ENCODE results near the gene ZNF778.

ZNF778 gene

DNA sequence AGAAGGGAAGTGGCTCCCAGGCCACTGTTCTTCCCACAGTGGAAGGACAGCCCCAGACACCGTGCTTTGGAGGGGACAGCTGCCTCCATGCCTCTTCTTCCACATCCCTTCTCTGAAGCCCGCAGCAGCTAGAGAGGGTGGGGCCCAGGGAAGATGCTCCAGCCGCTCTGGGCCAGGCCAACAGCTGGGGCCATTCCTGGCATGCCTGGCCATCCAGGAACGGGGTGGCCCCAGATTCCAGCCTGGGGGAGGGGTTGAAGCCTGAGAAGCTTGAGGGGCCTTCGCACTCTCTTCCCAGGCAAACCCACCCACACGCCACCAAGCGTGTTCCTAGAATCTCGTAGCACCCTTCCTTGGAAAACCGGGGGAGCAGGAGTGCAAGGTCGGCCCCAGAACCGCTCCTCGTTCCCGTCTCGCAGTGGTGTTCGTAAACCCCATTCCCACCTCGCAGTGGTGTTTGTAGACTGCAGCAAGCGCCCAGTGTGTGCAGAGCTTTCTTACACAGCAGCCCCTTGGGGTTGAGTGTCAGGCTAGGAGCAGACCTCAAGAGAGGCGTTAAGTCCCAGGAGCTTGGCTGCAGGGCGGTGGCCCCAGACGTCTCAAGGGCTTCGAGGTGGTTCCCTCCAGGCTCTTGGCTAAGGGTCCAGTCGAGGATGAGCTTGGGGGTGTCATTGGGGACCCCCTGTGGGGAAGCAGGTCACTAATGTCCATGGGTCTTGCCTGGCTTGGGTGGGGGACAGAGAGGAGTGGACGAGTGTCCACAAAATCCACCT is 43.3 kb upstream of the ZNF778 start:
- Histone ChIP-seq H3K9me3 (ENCODE audit: control insufficient read depth in 5 of 5, low read length in 5 of 5) (no peaks in the 10 kb centered on the region), H3K36me3 (ENCODE audit: control insufficient read depth in 5 of 5, insufficient read depth in 5 of 5, low read length in 5 of 5) (no peaks in the 10 kb centered on the region), H3K4me1 (ENCODE audit: control insufficient read depth in 5 of 5, insufficient read depth in 5 of 5, low read length in 5 of 5) (peaks cover 0 to 14% (median 6%) of the 10 kb centered on the region in 5 donors), H3K9ac (ENCODE audit: low read length in 5 of 5) (no peak overlapping the region), H3K27ac (ENCODE audit: low read depth, low read length) (no peak overlapping the region), H3K27me3 (ENCODE audit: control insufficient read depth in 5 of 5, insufficient read depth in 4 of 5, low read length in 5 of 5) (peaks cover 25 to 44% (median 40%) of the 10 kb centered on the region in 5 donors), H3K4me3 (ENCODE audit: low read depth in 1 of 5, low read length in 5 of 5) (no peak overlapping the region)

DNA sequence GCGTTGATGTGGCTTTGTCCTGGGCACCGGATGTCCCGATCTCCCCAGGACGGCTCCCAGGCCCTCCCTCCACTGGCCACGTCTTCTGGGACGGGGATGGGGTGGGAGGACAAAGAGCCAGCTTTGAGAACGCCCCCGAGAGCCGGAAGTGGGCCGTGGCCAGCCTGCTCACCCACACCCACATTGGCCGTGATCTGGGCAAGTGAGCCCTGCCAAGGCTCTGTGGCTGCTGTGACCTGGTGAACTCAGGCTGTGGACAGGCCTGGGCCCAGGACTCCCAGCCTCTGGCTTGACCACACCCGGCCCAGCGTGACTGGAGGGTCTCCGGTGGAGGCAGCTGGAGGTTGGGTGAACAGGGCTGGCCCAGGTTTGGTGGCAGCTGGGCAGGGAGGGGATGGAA is 42.6 kb upstream of the ZNF778 start:
- peaks cover 20 to 41% (median 37%) of the 10 kb centered on the region in 5 donors for H3K27me3 ChIP-seq (ENCODE audit: control insufficient read depth in 5 of 5, insufficient read depth in 4 of 5, low read length in 5 of 5)
- H3K27ac ChIP-seq (ENCODE audit: low read depth, low read length) = no peak overlapping the region
- H3K4me3 ChIP-seq (ENCODE audit: low read depth in 1 of 5, low read length in 5 of 5) = no peak overlapping the region
- no peak overlapping the region for H3K9ac ChIP-seq (ENCODE audit: low read length in 5 of 5)
- H3K4me1 ChIP-seq (ENCODE audit: control insufficient read depth in 5 of 5, insufficient read depth in 5 of 5, low read length in 5 of 5) = peaks cover 0 to 14% (median 6%) of the 10 kb centered on the region in 5 donors
- H3K9me3 ChIP-seq (ENCODE audit: control insufficient read depth in 5 of 5, low read length in 5 of 5) = no peaks in the 10 kb centered on the region
- no peaks in the 10 kb centered on the region for H3K36me3 ChIP-seq (ENCODE audit: control insufficient read depth in 5 of 5, insufficient read depth in 5 of 5, low read length in 5 of 5)

DNA sequence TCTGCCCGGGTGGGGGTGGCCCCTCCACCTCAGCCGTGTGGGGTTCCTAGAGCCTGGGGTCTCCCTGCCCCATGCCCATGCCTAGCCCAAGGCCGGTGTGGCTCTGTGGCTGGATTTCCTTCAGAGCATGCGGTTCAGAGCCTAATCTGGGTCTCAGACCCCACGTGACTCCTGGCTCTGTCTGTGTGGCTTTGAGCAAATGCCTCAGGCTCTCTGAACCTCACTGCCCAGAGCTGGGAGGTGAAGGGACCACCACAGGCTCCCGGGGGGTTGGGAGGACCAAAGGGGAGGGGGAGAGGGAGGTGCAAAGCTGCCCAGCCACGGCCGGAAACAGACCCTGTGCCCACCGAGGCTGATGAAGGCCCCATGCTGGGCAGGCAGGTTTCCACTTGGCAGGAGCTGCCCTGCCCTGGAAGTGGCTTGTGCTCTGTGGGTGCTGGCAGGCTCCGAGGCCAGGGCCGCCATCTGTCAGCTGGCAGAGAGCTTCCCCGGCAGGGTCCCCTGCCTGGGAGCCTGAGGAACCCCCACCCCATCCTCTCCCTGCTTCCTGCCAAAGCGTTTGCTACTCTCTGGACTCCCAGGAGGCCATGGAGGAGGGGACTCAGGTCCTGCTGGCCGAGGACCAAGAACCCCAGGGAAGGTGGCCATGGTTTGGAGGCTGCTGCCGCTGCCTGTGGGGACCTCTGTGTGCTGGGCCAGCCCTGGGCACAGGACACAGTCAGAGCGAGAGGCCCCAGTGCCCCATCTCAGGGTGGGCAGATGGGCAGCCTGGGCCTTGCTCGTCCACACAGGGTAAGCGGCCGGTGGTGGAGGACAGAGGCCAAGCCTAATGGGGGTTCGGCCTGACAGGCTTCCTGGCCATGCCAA is 42.0 kb upstream of the ZNF778 start:
- no peak overlapping the region for H3K4me3 ChIP-seq (ENCODE audit: low read depth in 1 of 5, low read length in 5 of 5)
- H3K9ac ChIP-seq (ENCODE audit: low read length in 5 of 5) = no peak overlapping the region
- H3K4me1 ChIP-seq (ENCODE audit: control insufficient read depth in 5 of 5, insufficient read depth in 5 of 5, low read length in 5 of 5) = peaks cover 0 to 14% (median 6%) of the 10 kb centered on the region in 5 donors
- no peak overlapping the region for H3K27ac ChIP-seq (ENCODE audit: low read depth, low read length)
- H3K36me3 ChIP-seq (ENCODE audit: control insufficient read depth in 5 of 5, insufficient read depth in 5 of 5, low read length in 5 of 5) = no peaks in the 10 kb centered on the region
- peaks cover 17 to 39% (median 36%) of the 10 kb centered on the region in 5 donors for H3K27me3 ChIP-seq (ENCODE audit: control insufficient read depth in 5 of 5, insufficient read depth in 4 of 5, low read length in 5 of 5)
- no peaks in the 10 kb centered on the region for H3K9me3 ChIP-seq (ENCODE audit: control insufficient read depth in 5 of 5, low read length in 5 of 5)

DNA sequence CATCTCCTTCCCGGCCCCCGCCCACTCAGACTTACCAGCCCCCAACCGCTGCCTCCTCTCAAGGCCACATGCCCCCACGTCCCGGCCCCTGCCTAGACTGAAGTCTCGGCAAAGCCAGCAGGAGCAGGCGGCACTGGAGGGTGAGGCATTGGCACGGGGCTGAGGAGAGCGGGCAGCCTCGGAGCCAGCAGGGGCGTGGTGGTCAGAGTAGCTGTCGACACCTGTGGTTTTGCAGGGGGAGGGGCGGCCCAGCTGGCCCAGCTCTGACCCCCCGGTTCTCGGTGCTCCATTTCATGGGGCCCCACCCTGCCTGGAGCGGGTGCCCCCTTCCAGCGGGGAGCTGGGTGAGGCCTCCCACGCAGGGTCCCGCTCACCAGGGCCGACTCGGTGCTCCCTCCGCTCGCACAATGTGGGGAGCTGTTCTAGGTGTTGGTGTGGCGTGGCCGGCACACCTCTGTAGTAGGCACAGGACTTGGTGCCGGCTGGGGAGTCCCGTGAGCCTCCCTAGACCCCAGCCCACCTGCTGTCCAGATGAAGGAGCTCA is 41.3 kb upstream of the ZNF778 start:
- Histone ChIP-seq H3K27me3 (ENCODE audit: control insufficient read depth in 5 of 5, insufficient read depth in 4 of 5, low read length in 5 of 5) (peaks cover 14 to 37% (median 32%) of the 10 kb centered on the region in 5 donors), H3K9me3 (ENCODE audit: control insufficient read depth in 5 of 5, low read length in 5 of 5) (no peaks in the 10 kb centered on the region), H3K4me3 (ENCODE audit: low read depth in 1 of 5, low read length in 5 of 5) (no peak overlapping the region), H3K27ac (ENCODE audit: low read depth, low read length) (no peak overlapping the region), H3K4me1 (ENCODE audit: control insufficient read depth in 5 of 5, insufficient read depth in 5 of 5, low read length in 5 of 5) (peaks cover 0 to 8% (median 0%) of the 10 kb centered on the region in 5 donors), H3K36me3 (ENCODE audit: control insufficient read depth in 5 of 5, insufficient read depth in 5 of 5, low read length in 5 of 5) (no peaks in the 10 kb centered on the region), H3K9ac (ENCODE audit: low read length in 5 of 5) (no peak overlapping the region)

DNA sequence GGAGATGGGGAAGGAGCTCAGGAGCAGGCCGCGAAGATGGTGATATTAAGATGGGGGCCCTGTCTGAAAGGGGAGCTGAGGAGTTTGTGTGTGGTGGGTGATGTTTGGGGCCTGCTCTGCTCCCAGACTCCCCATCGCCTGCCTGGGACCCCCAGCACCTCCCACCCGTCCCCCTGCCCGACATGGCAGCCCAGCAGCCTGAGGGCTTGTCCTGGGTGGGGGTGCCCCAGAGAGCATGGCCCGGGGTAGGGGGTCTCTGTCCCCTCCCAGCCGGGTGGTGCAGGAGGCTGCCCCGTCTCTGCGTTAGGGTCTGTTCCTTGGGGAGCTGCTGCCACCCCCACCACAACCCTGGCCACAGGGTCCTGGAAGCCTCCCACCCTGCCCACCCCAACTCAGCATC is 40.8 kb upstream of the ZNF778 start:
- Histone ChIP-seq H3K9me3 (ENCODE audit: control insufficient read depth in 5 of 5, low read length in 5 of 5) (no peaks in the 10 kb centered on the region), H3K27me3 (ENCODE audit: control insufficient read depth in 5 of 5, insufficient read depth in 4 of 5, low read length in 5 of 5) (peaks cover 16 to 40% (median 33%) of the 10 kb centered on the region in 5 donors), H3K9ac (ENCODE audit: low read length in 5 of 5) (no peak overlapping the region), H3K4me1 (ENCODE audit: control insufficient read depth in 5 of 5, insufficient read depth in 5 of 5, low read length in 5 of 5) (peaks cover 0 to 6% (median 0%) of the 10 kb centered on the region in 5 donors), H3K36me3 (ENCODE audit: control insufficient read depth in 5 of 5, insufficient read depth in 5 of 5, low read length in 5 of 5) (no peaks in the 10 kb centered on the region), H3K4me3 (ENCODE audit: low read depth in 1 of 5, low read length in 5 of 5) (no peak overlapping the region), H3K27ac (ENCODE audit: low read depth, low read length) (no peak overlapping the region)

DNA sequence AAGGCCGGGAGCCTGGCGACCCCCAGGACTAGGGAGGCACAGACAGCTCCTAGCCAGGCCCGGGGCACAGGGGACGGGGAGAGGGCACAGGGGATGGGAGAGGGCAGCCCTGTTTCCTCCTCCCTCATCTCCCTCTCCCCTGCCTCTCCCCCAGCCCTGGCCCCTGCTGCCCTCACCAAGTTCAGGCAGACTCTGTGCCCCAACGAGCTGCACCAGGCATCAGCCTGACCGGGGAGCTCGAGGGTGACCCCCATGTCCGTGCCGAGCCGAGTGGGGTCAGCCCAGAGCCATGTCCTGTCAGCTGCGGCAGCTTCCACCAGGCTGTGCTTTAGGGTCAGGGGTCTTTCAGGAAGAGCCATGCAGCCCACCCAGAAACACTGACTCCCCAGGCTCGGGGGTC is 40.0 kb upstream of the ZNF778 start:
- Histone ChIP-seq H3K36me3 (ENCODE audit: control insufficient read depth in 5 of 5, insufficient read depth in 5 of 5, low read length in 5 of 5) (no peaks in the 10 kb centered on the region), H3K9ac (ENCODE audit: low read length in 5 of 5) (no peak overlapping the region), H3K9me3 (ENCODE audit: control insufficient read depth in 5 of 5, low read length in 5 of 5) (no peaks in the 10 kb centered on the region), H3K27me3 (ENCODE audit: control insufficient read depth in 5 of 5, insufficient read depth in 4 of 5, low read length in 5 of 5) (peaks cover 16 to 36% (median 29%) of the 10 kb centered on the region in 5 donors), H3K4me3 (ENCODE audit: low read depth in 1 of 5, low read length in 5 of 5) (no peak overlapping the region), H3K4me1 (ENCODE audit: control insufficient read depth in 5 of 5, insufficient read depth in 5 of 5, low read length in 5 of 5) (peaks cover 0 to 4% (median 0%) of the 10 kb centered on the region in 5 donors), H3K27ac (ENCODE audit: low read depth, low read length) (no peak overlapping the region)

DNA sequence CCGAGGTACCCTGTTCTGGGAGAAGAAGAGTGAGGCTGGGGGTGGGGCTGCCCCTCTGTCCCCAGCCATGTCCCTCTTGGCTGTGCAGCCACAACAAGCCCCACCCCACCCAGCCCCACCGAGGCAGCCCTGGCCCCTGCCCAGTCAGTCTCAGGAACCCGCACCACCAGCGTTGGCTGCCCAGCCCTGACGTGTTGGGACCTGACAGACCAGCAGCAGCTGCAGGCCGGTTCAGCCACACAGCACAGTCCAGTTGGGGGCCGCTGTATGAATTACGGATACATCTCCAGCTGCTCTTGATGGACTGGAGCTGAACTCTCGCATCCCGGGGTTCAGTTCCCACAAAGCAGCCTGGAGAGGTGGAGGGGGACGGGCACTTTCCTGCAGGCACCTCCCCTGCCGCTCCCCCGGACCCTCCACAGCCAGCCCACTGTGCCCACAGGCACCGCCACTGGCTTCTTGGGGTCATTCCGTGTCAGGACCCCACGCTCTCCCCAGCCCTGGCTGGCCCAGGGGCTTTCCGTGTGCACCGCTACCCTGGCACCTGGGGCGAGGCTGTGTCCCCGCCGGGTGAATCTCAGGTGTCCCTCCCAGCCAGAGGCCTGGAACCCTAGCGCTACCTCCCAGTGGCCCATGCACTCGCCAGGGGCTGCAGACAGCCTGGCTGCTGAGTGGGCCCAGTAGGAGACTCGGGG is 38.9 kb upstream of the ZNF778 start:
- Histone ChIP-seq H3K27ac (ENCODE audit: low read depth, low read length) (no peak overlapping the region), H3K36me3 (ENCODE audit: control insufficient read depth in 5 of 5, insufficient read depth in 5 of 5, low read length in 5 of 5) (no peaks in the 10 kb centered on the region), H3K9me3 (ENCODE audit: control insufficient read depth in 5 of 5, low read length in 5 of 5) (no peaks in the 10 kb centered on the region), H3K9ac (ENCODE audit: low read length in 5 of 5) (no peak overlapping the region), H3K27me3 (ENCODE audit: control insufficient read depth in 5 of 5, insufficient read depth in 4 of 5, low read length in 5 of 5) (peaks cover 19 to 43% (median 32%) of the 10 kb centered on the region in 5 donors), H3K4me1 (ENCODE audit: control insufficient read depth in 5 of 5, insufficient read depth in 5 of 5, low read length in 5 of 5) (peaks cover 0 to 4% (median 0%) of the 10 kb centered on the region in 5 donors), H3K4me3 (ENCODE audit: low read depth in 1 of 5, low read length in 5 of 5) (no peak overlapping the region)

DNA sequence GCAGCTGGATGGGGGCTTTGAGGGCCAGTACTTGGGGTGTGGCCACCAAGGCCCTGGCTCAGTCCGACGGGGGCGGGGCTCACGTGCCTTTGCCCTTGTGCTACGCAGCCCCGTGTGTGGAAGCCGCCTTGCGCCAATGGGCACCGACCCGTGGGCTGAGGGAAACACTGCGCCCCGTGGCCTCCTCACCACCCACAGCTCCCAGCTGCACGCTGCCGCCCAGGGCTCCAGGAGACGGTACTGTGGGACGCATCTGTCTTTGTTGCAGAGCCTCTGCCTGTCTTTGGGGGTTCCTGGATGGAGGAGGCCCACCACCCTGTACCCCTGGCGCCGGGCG is 38.4 kb upstream of the ZNF778 start:
- no peaks in the 10 kb centered on the region for H3K36me3 ChIP-seq (ENCODE audit: control insufficient read depth in 5 of 5, insufficient read depth in 5 of 5, low read length in 5 of 5)
- peaks cover 19 to 43% (median 34%) of the 10 kb centered on the region in 5 donors for H3K27me3 ChIP-seq (ENCODE audit: control insufficient read depth in 5 of 5, insufficient read depth in 4 of 5, low read length in 5 of 5)
- H3K4me3 ChIP-seq (ENCODE audit: low read depth in 1 of 5, low read length in 5 of 5) = no peak overlapping the region
- H3K4me1 ChIP-seq (ENCODE audit: control insufficient read depth in 5 of 5, insufficient read depth in 5 of 5, low read length in 5 of 5) = peaks cover 0 to 4% (median 0%) of the 10 kb centered on the region in 5 donors
- H3K9ac ChIP-seq (ENCODE audit: low read length in 5 of 5) = no peak overlapping the region
- no peaks in the 10 kb centered on the region for H3K9me3 ChIP-seq (ENCODE audit: control insufficient read depth in 5 of 5, low read length in 5 of 5)
- H3K27ac ChIP-seq (ENCODE audit: low read depth, low read length) = no peak overlapping the region

DNA sequence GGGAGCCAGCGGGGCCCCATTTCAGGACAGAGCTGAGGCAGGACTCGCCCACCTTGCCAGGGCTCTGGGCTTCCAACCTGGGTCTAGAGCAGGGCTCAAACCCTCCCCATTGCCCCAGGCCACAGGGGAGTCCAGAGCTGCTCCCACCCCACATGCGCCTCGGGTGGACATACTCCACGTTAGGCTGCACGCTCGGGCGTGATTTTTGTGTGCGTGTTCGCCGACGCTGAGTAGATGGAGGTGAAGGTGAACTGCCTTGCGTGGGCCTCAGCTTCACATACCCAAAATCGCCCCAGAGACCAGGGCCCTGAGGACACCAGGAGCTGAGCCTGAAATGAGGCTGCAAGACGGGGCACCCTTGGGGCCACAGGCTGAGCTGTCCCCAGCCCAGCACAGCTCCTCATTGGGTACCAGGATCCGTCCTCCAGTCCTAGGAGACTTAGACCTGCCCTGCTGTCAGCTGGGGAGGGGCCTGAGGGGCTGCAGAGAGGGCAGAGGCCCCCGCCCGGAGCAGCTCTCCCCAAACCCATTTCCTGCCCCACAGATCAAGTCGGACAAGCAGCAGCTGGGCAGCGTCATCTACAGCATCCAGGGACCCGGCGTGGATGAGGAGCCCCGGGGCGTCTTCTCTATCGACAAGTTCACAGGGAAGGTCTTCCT is 37.7 kb upstream of the ZNF778 start:
- H3K27ac ChIP-seq (ENCODE audit: low read depth, low read length) = no peak overlapping the region
- no peak overlapping the region for H3K9ac ChIP-seq (ENCODE audit: low read length in 5 of 5)
- no peak overlapping the region for H3K4me3 ChIP-seq (ENCODE audit: low read depth in 1 of 5, low read length in 5 of 5)
- H3K9me3 ChIP-seq (ENCODE audit: control insufficient read depth in 5 of 5, low read length in 5 of 5) = no peaks in the 10 kb centered on the region
- H3K27me3 ChIP-seq (ENCODE audit: control insufficient read depth in 5 of 5, insufficient read depth in 4 of 5, low read length in 5 of 5) = peaks cover 19 to 43% (median 31%) of the 10 kb centered on the region in 5 donors
- peaks cover 0 to 2% (median 0%) of the 10 kb centered on the region in 5 donors for H3K4me1 ChIP-seq (ENCODE audit: control insufficient read depth in 5 of 5, insufficient read depth in 5 of 5, low read length in 5 of 5)
- H3K36me3 ChIP-seq (ENCODE audit: control insufficient read depth in 5 of 5, insufficient read depth in 5 of 5, low read length in 5 of 5) = no peaks in the 10 kb centered on the region
